Activated CD4-positive, alpha-beta T cell treated with anti-CD3 and anti-CD28 coated beads for 4 hours (primary cell): ENCODE results near the gene CDKN2AIPNL.

Experiments used
- DNase-seq, 2 donors: peaks; one replicate each; pipeline ENCODE4 v3.0.0-alpha.2; 2020

The CDKN2AIPNL gene, protein sequence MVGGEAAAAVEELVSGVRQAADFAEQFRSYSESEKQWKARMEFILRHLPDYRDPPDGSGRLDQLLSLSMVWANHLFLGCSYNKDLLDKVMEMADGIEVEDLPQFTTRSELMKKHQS

DNA sequence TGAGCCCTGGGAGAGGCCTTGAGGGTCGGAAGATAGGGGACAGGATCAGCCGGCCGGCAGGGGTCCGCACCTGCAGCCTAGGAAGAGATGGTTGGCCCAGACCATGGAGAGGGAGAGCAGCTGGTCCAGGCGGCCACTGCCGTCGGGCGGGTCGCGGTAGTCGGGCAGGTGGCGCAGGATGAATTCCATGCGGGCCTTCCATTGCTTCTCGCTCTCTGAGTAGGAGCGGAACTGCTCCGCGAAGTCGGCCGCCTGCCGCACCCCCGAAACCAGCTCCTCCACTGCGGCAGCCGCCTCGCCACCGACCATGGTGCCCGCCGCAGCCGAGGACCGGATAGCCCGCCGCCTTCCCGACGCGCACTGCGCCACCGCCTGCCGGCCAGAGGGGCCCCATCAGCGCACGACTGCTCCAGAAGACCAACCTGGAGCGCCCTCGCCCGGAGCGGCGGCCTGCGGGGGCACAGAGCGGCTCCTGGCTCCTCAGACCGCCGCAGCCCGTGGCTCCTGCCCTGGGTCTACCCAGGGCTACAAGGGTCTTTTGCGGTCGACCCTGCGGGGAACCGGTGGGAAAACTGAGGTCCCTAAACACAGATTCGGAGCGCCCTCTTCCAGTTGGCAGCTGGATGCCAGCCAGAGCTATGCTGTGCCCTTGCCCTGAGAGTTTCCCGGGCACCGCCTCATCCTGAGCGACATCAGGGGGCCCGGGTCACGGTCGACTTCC, at the start of gene CDKN2AIPNL:
Gene CDKN2AIPNL, minus strand, starts transcription at position 336 of the 721 bp plus-strand sequence. Its CDS starts 27 bp downstream, at position 309.
- peak; percentile 89 for DNase-seq

GRCh38 chr5:134460551-134460950, 48.9 kb upstream of the CDKN2AIPNL start:
- no peak for DNase-seq

DNA sequence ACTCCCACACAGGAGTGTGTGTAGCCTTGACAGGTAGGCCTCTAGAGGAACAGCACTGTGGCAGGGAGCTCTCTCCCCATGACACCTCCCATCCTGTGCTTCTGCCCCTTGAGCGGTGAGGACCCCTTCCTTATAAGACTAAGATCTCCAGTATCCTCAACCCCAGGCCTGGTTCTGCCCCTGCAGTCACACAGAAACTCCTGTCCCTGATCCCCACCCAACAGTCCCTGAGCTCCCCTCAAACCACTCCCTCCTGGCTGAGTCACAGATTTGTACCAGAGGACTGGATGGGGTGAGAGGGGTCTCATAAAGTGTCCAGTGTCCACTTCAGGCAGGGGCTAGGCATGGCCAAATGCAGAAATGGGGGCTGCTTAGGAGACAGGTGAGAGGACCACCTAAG, 47.8 kb upstream of the CDKN2AIPNL start:
- no peak for DNase-seq

DNA sequence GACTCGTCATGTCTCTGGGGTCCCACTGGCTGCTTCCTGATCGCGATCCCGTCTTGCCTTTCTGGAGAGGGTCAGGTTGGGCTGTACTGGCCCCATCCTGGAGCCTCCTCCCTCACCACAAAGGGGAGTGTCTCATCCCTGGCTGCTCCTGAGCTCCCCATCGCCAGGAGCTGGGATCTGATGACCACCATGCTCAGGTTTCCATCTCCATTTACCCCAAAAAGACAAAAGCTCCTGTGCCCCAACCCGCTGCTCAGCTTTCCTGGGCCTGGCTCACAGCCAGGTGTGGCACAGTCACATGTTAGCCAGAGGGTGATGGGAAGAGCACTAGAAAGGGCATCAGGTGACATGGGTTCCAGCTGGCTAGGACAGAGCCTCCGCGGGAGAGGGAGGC, 47.3 kb upstream of the CDKN2AIPNL start:
- no peak for DNase-seq

DNA sequence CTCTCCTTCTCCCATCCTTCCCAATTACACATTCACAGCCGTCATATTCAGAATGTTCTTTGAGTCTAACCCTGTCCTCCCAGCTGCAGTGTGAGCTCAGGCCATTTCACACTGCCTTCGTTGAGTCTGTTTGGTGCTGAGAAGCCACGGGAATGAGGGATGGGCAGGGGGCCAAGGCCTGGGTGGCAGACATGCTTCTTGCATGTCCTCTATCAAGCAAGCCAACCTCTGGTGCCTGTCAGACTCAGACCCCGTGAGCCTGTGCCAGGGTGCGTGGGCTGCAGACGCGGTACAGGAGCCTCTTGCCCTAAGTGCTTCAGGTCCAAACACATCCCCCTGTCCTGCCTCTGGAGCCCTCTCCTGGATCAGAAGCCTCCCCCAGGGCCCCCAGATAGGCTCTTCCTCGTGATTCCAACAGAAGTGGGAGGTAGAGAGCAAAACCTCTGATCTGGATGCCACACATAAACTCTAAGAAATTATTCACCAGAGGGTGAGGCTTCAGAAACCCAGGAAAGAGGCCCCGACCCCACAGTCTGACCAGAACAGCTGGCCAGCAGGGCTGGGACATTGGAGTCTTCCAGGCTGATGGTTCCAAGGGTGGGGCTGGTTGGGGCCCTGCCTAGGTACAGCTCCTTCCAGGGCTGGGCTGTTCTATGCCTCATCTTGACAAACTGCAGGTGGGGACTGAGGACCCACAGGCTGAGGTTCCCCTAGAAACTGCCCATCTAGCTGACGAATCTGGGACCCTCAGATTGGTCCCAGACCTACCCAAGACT, 46.7 kb upstream of the CDKN2AIPNL start:
- DNase-seq: no peak

DNA sequence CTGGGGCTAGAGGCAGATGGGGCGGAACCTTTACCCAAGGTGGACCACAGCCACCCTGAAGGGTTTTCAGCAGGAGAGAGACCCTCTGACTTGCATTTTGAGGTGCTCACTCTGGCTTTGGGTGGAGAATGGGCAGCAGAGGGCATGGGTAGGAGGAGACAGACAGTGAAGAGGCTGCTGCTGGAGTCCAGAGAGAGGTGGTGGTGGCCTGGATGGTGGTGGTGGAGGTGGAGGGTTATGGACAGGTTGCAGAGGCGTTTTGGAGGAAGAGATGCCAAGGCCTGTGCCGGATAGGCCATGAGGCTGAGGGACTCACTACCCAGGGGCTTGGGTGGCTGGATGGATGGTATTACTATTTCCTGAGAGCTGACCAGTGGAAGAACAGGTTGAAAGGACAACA, 46.1 kb upstream of the CDKN2AIPNL start:
- no peak for DNase-seq

- no peak for DNase-seq
Observed at GRCh38 chr5:134456825-134457224, 45.1 kb upstream of the CDKN2AIPNL start.

- no peak for DNase-seq
Observed at GRCh38 chr5:134455466-134455865, 43.8 kb upstream of the CDKN2AIPNL start.

GRCh38 chr5:134453016-134453415, 41.3 kb upstream of the CDKN2AIPNL start:
- no peak for DNase-seq

DNA sequence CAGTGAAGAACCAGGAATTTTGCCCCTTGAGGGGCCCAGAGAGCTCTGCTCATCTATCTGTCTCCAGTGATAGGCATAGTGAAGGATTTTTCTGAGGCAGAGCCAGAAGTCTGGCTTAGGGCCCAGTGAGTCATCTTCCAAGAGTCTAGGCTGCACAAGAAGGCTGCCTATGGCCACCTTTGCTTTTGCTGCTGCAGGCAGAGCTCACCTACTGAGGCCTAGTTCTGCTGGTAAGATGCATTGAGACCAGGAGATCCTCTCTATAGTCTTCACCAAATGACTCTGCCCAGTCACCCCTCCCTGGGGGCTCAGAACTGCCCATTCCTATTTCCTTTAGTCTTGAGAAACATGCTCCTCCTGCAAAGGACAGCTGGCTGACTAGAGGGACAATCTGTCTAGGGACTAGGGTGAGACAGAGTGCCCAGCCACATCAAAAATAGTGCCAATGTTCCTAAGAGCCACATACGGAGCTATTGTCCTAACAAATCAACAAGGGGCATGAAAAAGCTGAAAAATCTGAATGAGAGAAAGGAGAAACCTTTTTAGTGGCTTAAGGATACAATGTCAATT, 40.3 kb upstream of the CDKN2AIPNL start:
- no peak for DNase-seq

GRCh38 chr5:134451225-134451935, 39.7 kb upstream of the CDKN2AIPNL start:
- no peak for DNase-seq

- no peak for DNase-seq
Observed at GRCh38 chr5:134450374-134450773, 38.7 kb upstream of the CDKN2AIPNL start.

GRCh38 chr5:134449167-134449566, 37.5 kb upstream of the CDKN2AIPNL start:
- DNase-seq: no peak

GRCh38 chr5:134447815-134448520, 36.3 kb upstream of the CDKN2AIPNL start:
- no peak for DNase-seq

DNA sequence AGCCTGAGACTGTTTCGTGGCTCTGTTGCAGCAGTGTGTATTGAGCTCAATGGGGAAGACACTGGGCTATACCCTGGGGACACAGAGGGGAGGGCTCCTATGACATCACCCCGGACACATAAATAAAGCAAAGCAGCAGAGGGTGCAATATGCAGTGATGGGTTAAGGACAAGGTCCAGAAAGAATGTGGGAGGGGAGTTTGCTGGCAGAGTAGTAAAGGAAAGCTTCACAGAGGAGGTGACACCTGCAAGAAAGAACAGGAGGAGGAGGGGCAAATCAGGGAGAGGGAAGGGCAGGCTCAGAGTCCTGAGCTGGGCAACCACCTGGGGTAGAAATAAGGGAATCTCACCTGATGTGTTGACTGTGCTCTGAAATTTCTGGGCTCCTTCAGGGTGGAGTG, 35.3 kb upstream of the CDKN2AIPNL start:
- DNase-seq: no peak

- DNase-seq: no peak
Observed at GRCh38 chr5:134445856-134446818, 34.5 kb upstream of the CDKN2AIPNL start.

DNA sequence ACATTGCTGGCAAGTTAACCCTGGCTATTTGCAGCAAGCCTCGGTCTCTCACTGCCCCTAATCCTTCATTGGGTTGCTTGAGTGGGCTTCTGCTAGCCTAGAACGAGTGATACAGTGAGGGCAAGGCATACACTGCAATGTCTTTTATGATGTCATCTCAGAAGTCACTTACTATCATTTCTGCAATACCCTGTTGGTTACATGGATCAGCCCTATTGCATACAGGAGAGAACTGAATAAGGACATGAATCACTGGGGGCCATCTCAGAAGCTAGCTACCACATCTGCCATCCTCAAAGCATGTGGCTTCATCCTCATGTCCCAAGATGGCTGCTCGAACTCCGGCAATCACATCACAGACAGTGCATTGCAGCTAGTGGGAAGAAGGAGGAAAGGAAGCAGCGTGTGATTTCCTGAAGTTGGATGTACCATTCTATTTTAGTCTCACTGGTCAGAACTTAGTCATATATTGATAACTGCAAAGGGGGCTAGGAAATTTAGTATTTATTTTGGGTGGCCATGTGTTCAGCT, 33.3 kb upstream of the CDKN2AIPNL start:
- no peak for DNase-seq

DNA sequence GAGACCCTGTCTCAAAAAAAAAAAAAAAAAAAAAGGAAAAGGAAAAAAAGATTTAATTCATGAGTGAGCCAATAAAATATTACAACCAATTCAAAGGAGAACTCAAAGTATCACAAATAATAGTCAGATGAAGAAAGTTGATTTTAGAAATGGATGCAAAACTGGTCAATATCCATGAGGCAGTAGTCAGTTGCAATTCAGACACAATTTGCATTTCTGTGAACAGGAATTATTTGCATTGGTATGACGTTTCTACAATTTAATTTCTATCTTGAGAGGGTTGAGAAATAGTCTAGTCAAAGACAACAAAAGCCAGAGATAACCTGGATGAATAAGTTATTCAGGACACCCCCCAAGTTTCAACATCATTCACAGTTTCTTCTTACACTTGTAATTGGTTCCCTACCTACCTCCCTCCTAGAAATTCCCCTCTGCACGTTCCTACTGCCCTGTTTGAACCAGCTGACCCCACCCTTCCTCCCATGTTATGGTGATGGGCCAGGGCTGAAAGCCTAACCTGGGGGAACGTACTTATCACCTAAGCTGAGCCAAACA, 28.6 kb upstream of the CDKN2AIPNL start:
- DNase-seq: no peak

DNA sequence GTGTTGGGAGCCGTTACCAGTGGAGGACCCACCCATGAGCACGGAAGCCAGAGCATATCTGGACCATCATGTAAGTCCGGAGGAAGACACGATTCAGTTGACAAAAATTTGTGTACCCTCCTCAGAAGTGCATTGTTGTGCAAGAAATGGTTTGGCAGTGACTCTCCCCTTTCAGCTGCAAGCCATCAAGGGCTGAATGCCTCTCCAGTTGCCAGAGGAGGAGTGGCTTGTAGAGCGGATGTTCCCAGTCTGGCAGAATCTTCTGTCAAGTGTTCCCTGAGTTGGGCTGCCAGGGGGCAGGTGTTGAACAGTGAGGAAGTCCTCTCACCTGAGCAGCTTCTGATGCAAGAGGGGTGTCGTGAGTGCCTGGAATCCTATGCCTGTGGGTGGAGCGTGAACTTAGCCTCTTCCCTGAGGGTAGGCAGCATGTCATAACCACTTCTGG, 27.6 kb upstream of the CDKN2AIPNL start:
- DNase-seq: no peak

- DNase-seq: no peak
Observed at GRCh38 chr5:134438721-134439123, 27.0 kb upstream of the CDKN2AIPNL start.
